Keratinocyte (primary cell): ENCODE data around the gene ICAM4.

Source experiments
- EZH2 ChIP-seq: IDR thresholded peaks from one replicate; pipeline ENCODE4 v1.6.1; 2012; ENCODE audit warnings: inconsistent platforms, mild to moderate bottlenecking, low read length, moderate library complexity
- TF ChIP-seq, protein P1 (sequence below), 3 experiments: IDR thresholded peaks in 1 of 3; conservative IDR thresholded peaks in 1 of 3; optimal IDR thresholded peaks in 1 of 3; 2 replicates in 2 of 3; 3 replicates in 1 of 3; pipeline versions ENCODE3 to v1.5.1; 2011; ENCODE audit warnings: low read length in 3 of 3, mild to moderate bottlenecking in 3 of 3, moderate library complexity in 2 of 3, control low read depth in 1 of 3, inconsistent platforms in 1 of 3; ENCODE audit not compliant: insufficient read depth in 2 of 3; ENCODE audit errors: extremely low read depth in 1 of 3

DNA sequence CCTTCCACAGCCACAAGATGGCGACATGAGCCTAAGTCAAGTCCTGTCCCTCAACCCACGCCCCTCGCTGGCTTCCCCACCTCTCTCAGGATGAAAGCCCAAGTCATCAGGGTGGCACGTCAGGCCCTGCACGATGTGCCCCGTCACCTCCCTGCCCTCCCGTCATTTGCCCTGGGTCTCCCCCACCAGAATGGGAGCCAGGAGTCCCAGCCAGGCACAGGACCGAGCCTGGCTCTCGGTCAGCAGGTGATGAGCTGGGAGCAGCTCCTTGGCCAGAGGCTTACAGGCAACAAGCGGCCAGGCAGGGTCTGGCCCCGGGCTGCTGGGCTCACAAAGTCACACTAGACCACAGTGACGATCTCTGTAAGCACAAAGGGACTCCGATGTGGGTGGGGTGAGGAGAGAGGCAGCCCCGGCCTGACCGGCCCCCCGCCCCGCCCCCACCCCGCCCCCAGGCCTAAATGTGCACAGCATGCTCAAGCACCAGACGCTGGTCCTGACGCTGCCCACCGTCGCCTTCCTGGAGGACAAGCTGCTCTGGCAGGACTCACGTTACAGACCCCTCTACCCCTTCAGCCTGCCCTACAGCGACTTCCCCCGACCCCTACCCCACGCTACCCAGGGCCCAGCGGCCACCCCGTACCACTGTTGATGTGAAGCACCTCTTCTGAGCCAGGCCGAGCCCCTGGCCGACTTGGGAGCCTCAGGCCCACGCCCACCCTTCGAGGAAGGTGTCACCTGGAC, 27.4 kb upstream of the ICAM4 start:
- TF ChIP-seq, protein P1, sequence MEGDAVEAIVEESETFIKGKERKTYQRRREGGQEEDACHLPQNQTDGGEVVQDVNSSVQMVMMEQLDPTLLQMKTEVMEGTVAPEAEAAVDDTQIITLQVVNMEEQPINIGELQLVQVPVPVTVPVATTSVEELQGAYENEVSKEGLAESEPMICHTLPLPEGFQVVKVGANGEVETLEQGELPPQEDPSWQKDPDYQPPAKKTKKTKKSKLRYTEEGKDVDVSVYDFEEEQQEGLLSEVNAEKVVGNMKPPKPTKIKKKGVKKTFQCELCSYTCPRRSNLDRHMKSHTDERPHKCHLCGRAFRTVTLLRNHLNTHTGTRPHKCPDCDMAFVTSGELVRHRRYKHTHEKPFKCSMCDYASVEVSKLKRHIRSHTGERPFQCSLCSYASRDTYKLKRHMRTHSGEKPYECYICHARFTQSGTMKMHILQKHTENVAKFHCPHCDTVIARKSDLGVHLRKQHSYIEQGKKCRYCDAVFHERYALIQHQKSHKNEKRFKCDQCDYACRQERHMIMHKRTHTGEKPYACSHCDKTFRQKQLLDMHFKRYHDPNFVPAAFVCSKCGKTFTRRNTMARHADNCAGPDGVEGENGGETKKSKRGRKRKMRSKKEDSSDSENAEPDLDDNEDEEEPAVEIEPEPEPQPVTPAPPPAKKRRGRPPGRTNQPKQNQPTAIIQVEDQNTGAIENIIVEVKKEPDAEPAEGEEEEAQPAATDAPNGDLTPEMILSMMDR (optimal IDR thresholded peaks at IDR 0.05 in 1 of 3, IDR thresholded peaks at IDR 0.05 in 1 of 3, conservative IDR thresholded peaks at IDR 0.05 in 1 of 3; ENCODE audit: extremely low read depth in 1 of 3, insufficient read depth in 2 of 3, low read length in 3 of 3): peak; percentile 75 to 82 (median 81)
- TF ChIP-seq EZH2: no peak
